ENCODE measurements around the gene TREX2. TPM values are rescaled to one million over a fixed set of nuclear protein-coding genes. Genes with fewer than 3 reads are reported as not detected.

The TREX2 gene
- total and polyA plus RNA-seq, 2 donors (not counting 1 experiment from before 2014, with no cell fraction given), result 3.3 to 3.8 TPM

GRCh38 chrX:153477901-153478300 lies 32.0 kb upstream of the TREX2 start:
- Histone ChIP-seq H2AFZ (ENCODE audit: insufficient read depth, low read depth, low read length, poor library complexity, severe bottlenecking) (no peak overlapping the region), H3K79me2 (ENCODE audit: control insufficient read depth, insufficient read depth, low read length) (no peaks in the 10 kb centered on the region), H3K4me1 (ENCODE audit: control insufficient read depth in 2 of 2, insufficient read depth in 2 of 2, low read length in 2 of 2) (peaks cover 0 to 10% of the 10 kb centered on the region in 2 donors), H3K27me3 (replicated peaks in 1 of 4; ENCODE audit: control extremely low read depth in 1 of 4, control insufficient read depth in 3 of 4, insufficient read depth in 4 of 4, low read length in 3 of 4) (no peaks in the 10 kb centered on the region), H3K27ac (ENCODE audit: low read length in 2 of 2) (no peak overlapping the region), H3K4me3 (ENCODE audit: control extremely low read depth in 1 of 5, extremely low read depth in 1 of 5, insufficient read depth in 1 of 5, low read depth in 2 of 5, low read length in 4 of 5) (no peak overlapping the region), H3K4me2 (replicated peaks; ENCODE audit: low read depth, low read length, poor library complexity, severe bottlenecking) (no peak overlapping the region), H3K9ac (ENCODE audit: low read length) (no peak overlapping the region), H3K36me3 (replicated peaks in 1 of 2; ENCODE audit: control extremely low read depth in 1 of 2, control insufficient read depth in 1 of 2, extremely low read depth in 1 of 2, insufficient read depth in 2 of 2, low read length in 1 of 2) (no peaks in the 10 kb centered on the region), H3K9me3 (ENCODE audit: control extremely low read depth in 1 of 3, control insufficient read depth in 2 of 3, insufficient read depth in 1 of 3, low read length in 2 of 3) (no peaks in the 10 kb centered on the region), H4K20me1 (ENCODE audit: control insufficient read depth, insufficient read depth, low read length, poor library complexity, severe bottlenecking) (no peaks in the 10 kb centered on the region)
- Mint-ChIP-seq H3K27me3 (no peaks in the 10 kb centered on the region), H3K4me3 (no peak overlapping the region), H3K4me1 (peaks cover 6% of the 10 kb centered on the region), H3K27ac (no peak overlapping the region), H3K9me3 (ENCODE audit: insufficient read depth) (no peaks in the 10 kb centered on the region)
- intact Hi-C loops (cut with micrococcal nuclease), result no loop called here
- no peak for ATAC-seq (ENCODE audit: low read depth)
- POLR2A ChIA-PET, result no interaction called here
- TF ChIP-seq EZH2 (IDR thresholded peaks at IDR 0.05; ENCODE audit: borderline replicate concordance, insufficient read depth, low read depth, low read length, poor library complexity, severe bottlenecking) (no peak), CTCF (IDR thresholded peaks at IDR 0.05) (no peak)
- DNase-seq, result no peak
- 98% methylated on average over 7 of the region's 9 CpGs for WGBS (ENCODE audit: insufficient coverage)
- CTCF ChIA-PET, result no interaction called here

GRCh38 chrX:153477364-153477857 lies 31.6 kb upstream of the TREX2 start:
- Histone ChIP-seq H3K27ac (ENCODE audit: low read length in 2 of 2) (no peak overlapping the region), H3K4me3 (ENCODE audit: control extremely low read depth in 1 of 5, extremely low read depth in 1 of 5, insufficient read depth in 1 of 5, low read depth in 2 of 5, low read length in 4 of 5) (no peak overlapping the region), H3K27me3 (replicated peaks in 1 of 4; ENCODE audit: control extremely low read depth in 1 of 4, control insufficient read depth in 3 of 4, insufficient read depth in 4 of 4, low read length in 3 of 4) (no peaks in the 10 kb centered on the region), H4K20me1 (ENCODE audit: control insufficient read depth, insufficient read depth, low read length, poor library complexity, severe bottlenecking) (no peaks in the 10 kb centered on the region), H3K36me3 (replicated peaks in 1 of 2; ENCODE audit: control extremely low read depth in 1 of 2, control insufficient read depth in 1 of 2, extremely low read depth in 1 of 2, insufficient read depth in 2 of 2, low read length in 1 of 2) (no peaks in the 10 kb centered on the region), H3K9ac (ENCODE audit: low read length) (no peak overlapping the region), H3K4me2 (replicated peaks; ENCODE audit: low read depth, low read length, poor library complexity, severe bottlenecking) (no peak overlapping the region), H3K79me2 (ENCODE audit: control insufficient read depth, insufficient read depth, low read length) (no peaks in the 10 kb centered on the region), H3K9me3 (ENCODE audit: control extremely low read depth in 1 of 3, control insufficient read depth in 2 of 3, insufficient read depth in 1 of 3, low read length in 2 of 3) (no peaks in the 10 kb centered on the region), H3K4me1 (ENCODE audit: control insufficient read depth in 2 of 2, insufficient read depth in 2 of 2, low read length in 2 of 2) (peaks cover 0 to 10% of the 10 kb centered on the region in 2 donors), H2AFZ (ENCODE audit: insufficient read depth, low read depth, low read length, poor library complexity, severe bottlenecking) (no peak overlapping the region)
- Mint-ChIP-seq H3K27ac (no peak overlapping the region), H3K27me3 (no peaks in the 10 kb centered on the region), H3K4me3 (no peak overlapping the region), H3K4me1 (peaks cover 6% of the 10 kb centered on the region), H3K9me3 (ENCODE audit: insufficient read depth) (no peaks in the 10 kb centered on the region)
- DNase-seq (no peak), ATAC-seq (ENCODE audit: low read depth) (no peak)
- TF ChIP-seq EZH2 (IDR thresholded peaks at IDR 0.05; ENCODE audit: borderline replicate concordance, insufficient read depth, low read depth, low read length, poor library complexity, severe bottlenecking) (no peak), CTCF (IDR thresholded peaks at IDR 0.05) (no peak)
- ChIA-PET POLR2A (no interaction called here), CTCF (no interaction called here)
- WGBS (ENCODE audit: insufficient coverage), result 68% methylated on average over 6 of the region's 11 CpGs
- intact Hi-C loops (cut with micrococcal nuclease), result no loop called here
